GM21529 (cell line): Measurements from ENCODE around the gene ZNF575.

Experiments used
- ATAC-seq: cut with Tn5 transposase; IDR thresholded peaks from one replicate; pipeline ENCODE4 v1.9.1; 2021; ENCODE audit not compliant: unreplicated experiment

ZNF575 gene

GRCh38 chr19:43570174-43570791 lies 37.3 kb downstream of the ZNF575 start:
- no peak for ATAC-seq

- no peak for ATAC-seq
Observed at GRCh38 chr19:43572171-43572588, 39.2 kb downstream of the ZNF575 start.

DNA sequence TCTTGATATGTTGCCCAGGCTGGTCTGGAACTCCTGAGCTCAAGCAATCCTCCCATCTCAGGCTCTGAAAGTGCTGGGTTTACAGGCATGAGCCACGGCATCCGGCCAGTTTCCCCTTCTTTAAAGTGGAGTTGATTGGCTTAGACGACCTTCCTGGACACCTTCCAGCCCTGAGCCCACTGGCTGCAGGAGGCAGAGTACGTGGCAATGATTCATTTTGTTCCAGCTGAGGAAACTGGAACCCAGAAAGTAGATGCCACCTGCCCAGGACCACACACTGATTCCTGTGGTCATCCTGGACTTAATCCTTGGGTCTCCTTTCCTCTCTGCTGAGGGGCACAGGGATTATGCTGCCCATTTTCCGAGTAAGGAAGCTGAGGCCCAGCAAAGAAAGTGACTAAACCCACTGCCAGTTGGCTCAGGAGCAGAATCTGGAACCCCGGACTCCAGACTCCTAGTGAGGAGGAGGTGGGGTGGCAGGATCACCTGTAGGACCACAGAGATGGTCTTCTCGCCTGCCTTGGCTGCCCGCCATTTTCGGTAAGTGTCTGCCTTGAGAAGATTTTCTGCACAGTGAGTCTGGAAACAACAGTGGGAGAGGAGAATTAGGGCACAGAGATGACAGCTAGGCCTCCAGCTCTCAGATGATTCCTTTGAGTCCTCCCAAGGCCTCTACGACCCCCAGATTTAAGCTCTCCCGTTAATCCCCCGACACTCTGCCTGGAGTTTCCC lies 41.6 kb downstream of the ZNF575 start:
- no peak for ATAC-seq

DNA sequence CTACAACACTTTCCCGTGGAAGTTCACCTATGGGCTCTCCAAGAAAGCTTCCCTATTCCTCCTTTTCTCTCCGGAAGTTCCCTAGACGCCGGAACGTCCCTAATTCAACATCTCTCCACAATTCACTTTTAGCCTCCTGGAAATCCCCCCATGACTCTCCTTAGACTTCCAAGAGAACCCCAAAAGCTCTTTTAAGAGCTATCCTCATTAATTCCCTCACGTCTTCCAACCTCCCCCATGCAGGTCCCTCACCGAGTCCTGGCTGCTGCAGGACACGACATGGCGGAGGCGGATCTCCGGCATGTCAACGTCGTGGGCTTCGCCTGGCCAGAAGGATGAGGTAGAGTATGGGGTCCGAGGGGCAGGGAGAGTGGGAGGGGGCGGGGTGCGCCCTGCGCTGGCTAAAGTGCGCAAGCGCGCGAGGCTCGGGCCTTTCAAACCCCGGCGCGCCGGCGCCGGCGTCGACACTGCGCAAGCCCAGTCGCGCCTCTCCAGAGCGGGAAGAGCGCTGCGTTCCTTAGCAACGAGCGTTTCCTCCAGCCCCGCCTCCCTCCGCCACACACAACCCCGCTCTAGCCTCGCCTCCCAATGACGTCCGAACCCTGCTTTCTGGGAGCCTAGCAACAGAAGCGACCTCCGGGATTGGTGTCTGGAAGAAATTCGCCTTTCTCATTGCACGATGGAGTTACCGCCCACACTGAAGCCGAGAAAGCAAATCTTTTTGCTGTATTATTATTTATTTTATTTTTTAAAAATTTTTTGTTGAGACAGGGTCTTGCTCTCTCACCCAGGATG lies 42.4 kb downstream of the ZNF575 start, which contains the start of the genes PINLYP and XRCC1:
PINLYP (plus strand) TSS at position 646 of the 795 bp plus-strand sequence. CDS start 1,391 bp downstream, outside the sequence.
XRCC1 (minus strand) TSS at position 372 of the 795 bp plus-strand sequence; CDS start at position 303, 69 bp downstream.
- peak; percentile 96 for ATAC-seq

GRCh38 chr19:43575955-43576878 lies 43.2 kb downstream of the ZNF575 start:
- no peak for ATAC-seq

DNA sequence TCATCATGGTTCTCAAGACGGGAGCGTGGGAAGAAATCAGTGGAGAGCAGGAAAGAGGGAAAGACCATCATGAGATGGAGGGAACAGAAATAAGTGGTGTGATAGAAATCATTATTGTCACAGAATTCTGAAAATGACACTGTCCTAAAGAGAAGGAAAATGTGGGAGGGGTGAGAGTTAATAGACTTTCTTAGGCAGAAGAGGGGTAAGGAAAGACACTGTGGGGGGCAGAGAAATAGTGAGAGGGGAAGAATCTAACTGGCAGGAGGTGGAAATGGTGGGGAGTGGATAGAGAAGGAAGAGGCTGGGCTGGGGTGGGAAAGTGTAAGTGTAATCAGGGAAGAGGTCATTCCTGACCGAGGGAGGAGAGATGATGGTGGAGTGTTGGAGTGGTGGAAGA lies 45.8 kb downstream of the ZNF575 start:
- no peak for ATAC-seq

DNA sequence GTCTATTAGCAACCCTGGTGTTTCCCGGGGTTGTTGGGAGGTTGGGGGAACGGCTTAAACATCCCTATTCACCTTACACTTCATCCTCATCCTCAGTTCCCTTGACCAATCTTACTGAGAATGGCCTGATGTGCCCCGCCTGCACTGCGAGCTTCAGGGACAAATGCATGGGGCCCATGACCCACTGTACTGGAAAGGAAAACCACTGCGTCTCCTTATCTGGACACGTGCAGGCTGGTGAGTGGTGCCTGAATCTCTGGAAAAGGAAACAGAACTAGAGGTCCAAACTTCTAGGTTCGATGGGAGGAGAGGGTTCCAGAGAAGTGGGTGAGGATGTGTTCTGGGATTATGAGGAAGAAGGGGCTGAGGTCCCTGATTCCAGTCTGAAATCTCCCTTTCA lies 48.5 kb downstream of the ZNF575 start:
- ATAC-seq, result no peak

DNA sequence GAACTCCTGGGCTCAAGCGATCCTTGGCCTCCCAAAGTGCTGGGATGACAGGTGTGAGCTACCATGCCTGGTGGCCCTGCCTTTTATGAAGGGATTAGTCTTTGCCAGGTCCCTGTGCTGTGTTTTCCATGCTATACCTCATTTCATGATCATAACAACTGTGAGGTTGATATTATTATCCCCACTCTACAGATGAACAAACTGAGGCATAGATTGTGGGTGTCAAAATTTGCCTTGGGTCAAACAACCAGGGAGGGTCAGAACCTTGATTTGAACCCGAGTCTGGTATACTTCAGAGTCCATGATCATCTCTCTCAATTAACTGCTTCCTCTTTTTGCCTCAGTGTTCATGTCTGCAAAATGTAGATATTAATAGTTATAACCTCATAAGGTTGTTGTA lies 49.5 kb downstream of the ZNF575 start:
- no peak for ATAC-seq

- no peak for ATAC-seq
Observed at GRCh38 chr19:43584484-43584883, 51.5 kb downstream of the ZNF575 start.
